Measurements from ENCODE around the gene ANXA11. TPM values are rescaled to one million over a fixed set of nuclear protein-coding genes. Genes with fewer than 3 reads are reported as not detected.

The ANXA11 gene
- total RNA-seq, 1 experiment from 2014 or later: 68.1 TPM

DNA sequence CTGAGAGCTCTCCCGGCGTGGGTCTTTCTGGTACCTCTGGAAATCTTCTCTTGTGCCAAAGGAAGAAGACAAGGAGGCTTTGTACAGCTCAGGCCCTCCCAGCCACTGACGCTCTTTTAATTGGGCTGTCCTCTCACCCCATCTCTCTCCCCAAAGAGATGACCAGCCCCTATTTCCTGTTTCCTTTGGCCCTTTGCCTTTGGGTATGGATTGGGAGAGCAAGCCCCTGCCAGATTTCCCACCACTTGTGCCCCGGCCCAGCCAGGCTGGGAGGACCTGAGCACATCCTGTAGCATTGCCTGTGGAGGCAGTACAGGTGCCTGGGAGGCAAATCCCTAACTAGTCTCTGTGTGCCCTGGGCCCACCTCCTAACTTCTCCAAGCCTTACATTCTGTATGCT lies 78.5 kb downstream of the ANXA11 start:
- Histone ChIP-seq H3K9me3 (ENCODE audit: control insufficient read depth, low read depth, low read length) (no peaks in the 10 kb centered on the region), H4K5ac (ENCODE audit: insufficient read length, low read depth, low read length) (no peak overlapping the region), H3K56ac (ENCODE audit: insufficient read length, low read depth, low read length) (no peak overlapping the region), H3K79me1 (ENCODE audit: insufficient read depth, low read depth, low read length, poor library complexity, severe bottlenecking) (no peaks in the 10 kb centered on the region), H3K27me3 (ENCODE audit: insufficient read depth, low read length) (no peaks in the 10 kb centered on the region), H3T11ph (ENCODE audit: low read length) (no peak overlapping the region), H3K79me2 (ENCODE audit: insufficient read depth, low read length) (no peaks in the 10 kb centered on the region), H3K14ac (ENCODE audit: insufficient read depth, low read length) (no peak overlapping the region), H3K4me1 (ENCODE audit: insufficient read depth, low read length) (0 out of 2 replicates have a peak, but pooled peaks cover 3% of the 10 kb centered on the region), H3K9ac (ENCODE audit: extremely low read depth, insufficient read length, low read length) (no peak overlapping the region), H2AK5ac (ENCODE audit: insufficient read length, low read length) (no peak overlapping the region), H3K27ac (ENCODE audit: insufficient read length, low read depth, low read length) (no peak overlapping the region), H2AFZ (ENCODE audit: low read length) (no peak overlapping the region), H2BK20ac (ENCODE audit: low read depth, low read length, poor library complexity, severe bottlenecking) (no peak overlapping the region), H4K20me1 (ENCODE audit: control insufficient read depth, insufficient read depth, insufficient read length) (no peaks in the 10 kb centered on the region), H4K8ac (replicated peaks; ENCODE audit: insufficient read length, low read depth, low read length) (no peak overlapping the region), H2BK15ac (ENCODE audit: low read depth, low read length) (no peak overlapping the region), H2BK5ac (ENCODE audit: insufficient read length, low read length) (no peak overlapping the region), H3K4ac (ENCODE audit: low read depth, low read length) (no peak overlapping the region), H3K23ac (ENCODE audit: insufficient read length, low read depth, low read length) (no peak overlapping the region), H3K23me2 (ENCODE audit: insufficient read length, low read depth, low read length, poor library complexity, severe bottlenecking) (no peaks in the 10 kb centered on the region), H3K4me2 (ENCODE audit: insufficient read depth, insufficient read length, low read length) (no peak overlapping the region), H2BK120ac (ENCODE audit: low read depth, low read length, poor library complexity, severe bottlenecking) (no peak overlapping the region), H3K18ac (ENCODE audit: insufficient read length, low read depth, low read length) (no peak overlapping the region), H4K91ac (ENCODE audit: insufficient read length, low read depth, low read length) (no peak overlapping the region), H2BK12ac (ENCODE audit: insufficient read length, low read depth, low read length) (no peak overlapping the region)
- no peak overlapping the region for H3K4me3 Mint-ChIP-seq
- TF ChIP-seq, protein P1, sequence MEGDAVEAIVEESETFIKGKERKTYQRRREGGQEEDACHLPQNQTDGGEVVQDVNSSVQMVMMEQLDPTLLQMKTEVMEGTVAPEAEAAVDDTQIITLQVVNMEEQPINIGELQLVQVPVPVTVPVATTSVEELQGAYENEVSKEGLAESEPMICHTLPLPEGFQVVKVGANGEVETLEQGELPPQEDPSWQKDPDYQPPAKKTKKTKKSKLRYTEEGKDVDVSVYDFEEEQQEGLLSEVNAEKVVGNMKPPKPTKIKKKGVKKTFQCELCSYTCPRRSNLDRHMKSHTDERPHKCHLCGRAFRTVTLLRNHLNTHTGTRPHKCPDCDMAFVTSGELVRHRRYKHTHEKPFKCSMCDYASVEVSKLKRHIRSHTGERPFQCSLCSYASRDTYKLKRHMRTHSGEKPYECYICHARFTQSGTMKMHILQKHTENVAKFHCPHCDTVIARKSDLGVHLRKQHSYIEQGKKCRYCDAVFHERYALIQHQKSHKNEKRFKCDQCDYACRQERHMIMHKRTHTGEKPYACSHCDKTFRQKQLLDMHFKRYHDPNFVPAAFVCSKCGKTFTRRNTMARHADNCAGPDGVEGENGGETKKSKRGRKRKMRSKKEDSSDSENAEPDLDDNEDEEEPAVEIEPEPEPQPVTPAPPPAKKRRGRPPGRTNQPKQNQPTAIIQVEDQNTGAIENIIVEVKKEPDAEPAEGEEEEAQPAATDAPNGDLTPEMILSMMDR (conservative IDR thresholded peaks at IDR 0.05): no peak
- no CpG with 5 or more reads among the region's 4 CpGs for WGBS (ENCODE audit: extremely low coverage, insufficient read length, low lambda C conversion rate)
- H3K4me1 Mint-ChIP-seq: peaks cover 10 to 12% of the 10 kb centered on the region in 2 experiments
- no peaks in the 10 kb centered on the region for H3K36me3 Mint-ChIP-seq (ENCODE audit: insufficient read depth in 1 of 3, low read depth in 3 of 3)
- H3K27me3 Mint-ChIP-seq (ENCODE audit: low read depth): peaks cover 5% of the 10 kb centered on the region
- H3K9me3 Mint-ChIP-seq: 0 out of 5 replicates have a peak, but pooled peaks cover 0 to 3% of the 10 kb centered on the region in 2 experiments
- no peak overlapping the region; a peak in 1 of 7 replicates for H3K27ac Mint-ChIP-seq
- peak; percentile 56 for DNase-seq

Data from H9 (cell line).